Measurements from ENCODE around the gene LHB.
"Not testable (repeated sequence)": the region's sequence is repeated elsewhere in the genome, so short reads cannot be mapped to it uniquely, and the experiment has no call there.

The LHB gene

DNA sequence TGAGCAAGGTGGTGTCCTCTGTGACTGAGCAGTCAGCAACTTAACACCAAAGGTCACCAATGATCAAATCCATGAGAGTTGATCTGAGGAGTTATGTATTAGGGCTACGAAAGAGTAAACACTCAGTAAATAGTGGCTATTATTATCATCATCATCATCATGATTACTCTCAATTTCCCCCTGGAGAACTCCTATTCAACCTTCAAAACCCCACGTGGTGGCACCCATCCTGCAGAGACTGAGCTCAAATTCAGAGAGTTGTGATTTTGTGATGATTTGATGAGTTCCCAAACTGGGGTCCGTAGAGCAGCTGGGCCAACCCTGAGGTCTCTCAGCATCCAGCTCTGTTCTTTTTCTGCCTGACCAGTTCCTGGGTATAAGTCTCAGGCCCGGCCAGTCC, 32.9 kb upstream of the LHB start:
- not testable (repeated sequence) for H2BK12ac ChIP-seq (ENCODE audit: low read length); H3K27ac ChIP-seq (ENCODE audit: low read depth, low read length); H3K79me2 ChIP-seq (ENCODE audit: control insufficient read depth, insufficient read depth, low read length, poor library complexity); H3K14ac ChIP-seq (ENCODE audit: low read length); H3K79me1 ChIP-seq (ENCODE audit: low read length); H3K23ac ChIP-seq (ENCODE audit: low read length); H2BK120ac ChIP-seq (ENCODE audit: insufficient read depth, low read length, poor library complexity); H2AK5ac ChIP-seq (ENCODE audit: low read length); DNase-seq; H3K4me3 ChIP-seq (ENCODE audit: low read depth, low read length); H3K4ac ChIP-seq (ENCODE audit: low read depth, low read length); H3K27me3 ChIP-seq (ENCODE audit: insufficient read depth, low read length); H4K8ac ChIP-seq (ENCODE audit: low read depth, low read length); H3K4me1 ChIP-seq (ENCODE audit: control insufficient read depth in 1 of 2, insufficient read depth in 2 of 2, low read length in 2 of 2); H3K18ac ChIP-seq (ENCODE audit: low read length); H3K36me3 ChIP-seq (ENCODE audit: control insufficient read depth in 1 of 2, insufficient read depth in 2 of 2, low read length in 2 of 2); H3K9me3 ChIP-seq (ENCODE audit: insufficient read depth, low read depth, low read length); H4K91ac ChIP-seq (ENCODE audit: low read depth, low read length); H2AFZ ChIP-seq (ENCODE audit: insufficient read depth, low read length, poor library complexity); H4K12ac ChIP-seq (ENCODE audit: low read depth, low read length); H3K4me2 ChIP-seq (ENCODE audit: low read length); H2BK5ac ChIP-seq (ENCODE audit: low read depth, low read length, poor library complexity); H3K9ac ChIP-seq (ENCODE audit: low read length)
- WGBS (ENCODE audit: extremely low coverage, insufficient coverage, insufficient read length): no CpG with 5 or more reads among the region's 4 CpGs

DNA sequence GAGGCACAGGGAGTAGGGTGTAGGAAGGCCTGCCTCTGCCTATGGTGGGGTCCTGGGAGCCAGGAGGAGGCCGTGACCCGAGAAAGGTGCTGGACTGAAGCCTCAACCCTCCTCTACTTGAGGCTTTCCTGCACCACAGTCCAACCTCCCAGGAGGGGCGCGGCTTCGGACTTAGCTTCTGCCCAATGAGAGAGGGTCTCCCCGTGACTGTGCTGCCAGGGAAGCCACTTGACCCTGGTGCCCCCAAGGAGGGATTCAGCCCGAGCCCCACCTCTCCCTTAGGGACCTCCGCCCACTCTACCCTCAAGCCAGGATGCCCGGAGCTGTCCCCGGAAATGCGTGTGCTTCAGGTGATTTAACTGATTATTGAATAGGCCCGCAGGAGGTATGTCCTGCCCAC, 32.1 kb upstream of the LHB start, which contains the start of gene CGB8:
Gene CGB8, minus strand, starts transcription at position 101 of the 400 bp plus-strand sequence. CDS start 372 bp downstream, outside the sequence.
- not testable (repeated sequence) for DNase-seq; H2AFZ ChIP-seq (ENCODE audit: insufficient read depth, low read length, poor library complexity); H3K4me3 ChIP-seq (ENCODE audit: low read depth, low read length); H2BK120ac ChIP-seq (ENCODE audit: insufficient read depth, low read length, poor library complexity); H3K9me3 ChIP-seq (ENCODE audit: insufficient read depth, low read depth, low read length); H3K14ac ChIP-seq (ENCODE audit: low read length); H3K4ac ChIP-seq (ENCODE audit: low read depth, low read length); H2AK5ac ChIP-seq (ENCODE audit: low read length); H3K27ac ChIP-seq (ENCODE audit: low read depth, low read length); H3K4me2 ChIP-seq (ENCODE audit: low read length); H3K23ac ChIP-seq (ENCODE audit: low read length); H3K79me1 ChIP-seq (ENCODE audit: low read length); H3K18ac ChIP-seq (ENCODE audit: low read length); H4K8ac ChIP-seq (ENCODE audit: low read depth, low read length); H3K79me2 ChIP-seq (ENCODE audit: control insufficient read depth, insufficient read depth, low read length, poor library complexity); H3K4me1 ChIP-seq (ENCODE audit: control insufficient read depth in 1 of 2, insufficient read depth in 2 of 2, low read length in 2 of 2); H2BK5ac ChIP-seq (ENCODE audit: low read depth, low read length, poor library complexity); H3K36me3 ChIP-seq (ENCODE audit: control insufficient read depth in 1 of 2, insufficient read depth in 2 of 2, low read length in 2 of 2); H3K9ac ChIP-seq (ENCODE audit: low read length); H3K27me3 ChIP-seq (ENCODE audit: insufficient read depth, low read length); H4K12ac ChIP-seq (ENCODE audit: low read depth, low read length); H2BK12ac ChIP-seq (ENCODE audit: low read length)
- no CpG with 5 or more reads among the region's 12 CpGs for WGBS (ENCODE audit: extremely low coverage, insufficient coverage, insufficient read length)
- peak within 1 kb of the TSS; percentile 43 for H4K91ac ChIP-seq (ENCODE audit: low read depth, low read length)

- not testable (repeated sequence) for H3K36me3 ChIP-seq (ENCODE audit: control insufficient read depth in 1 of 2, insufficient read depth in 2 of 2, low read length in 2 of 2); H2AFZ ChIP-seq (ENCODE audit: insufficient read depth, low read length, poor library complexity); H3K79me1 ChIP-seq (ENCODE audit: low read length); H3K9me3 ChIP-seq (ENCODE audit: insufficient read depth, low read depth, low read length); H4K8ac ChIP-seq (ENCODE audit: low read depth, low read length); H2AK5ac ChIP-seq (ENCODE audit: low read length); H3K79me2 ChIP-seq (ENCODE audit: control insufficient read depth, insufficient read depth, low read length, poor library complexity); DNase-seq; H3K4me1 ChIP-seq (ENCODE audit: control insufficient read depth in 1 of 2, insufficient read depth in 2 of 2, low read length in 2 of 2); H3K4me3 ChIP-seq (ENCODE audit: low read depth, low read length); H3K4me2 ChIP-seq (ENCODE audit: low read length); H2BK5ac ChIP-seq (ENCODE audit: low read depth, low read length, poor library complexity); H4K12ac ChIP-seq (ENCODE audit: low read depth, low read length); H3K27me3 ChIP-seq (ENCODE audit: insufficient read depth, low read length); H2BK120ac ChIP-seq (ENCODE audit: insufficient read depth, low read length, poor library complexity); H3K9ac ChIP-seq (ENCODE audit: low read length); H3K4ac ChIP-seq (ENCODE audit: low read depth, low read length); H3K27ac ChIP-seq (ENCODE audit: low read depth, low read length); H3K23ac ChIP-seq (ENCODE audit: low read length); H3K14ac ChIP-seq (ENCODE audit: low read length); H3K18ac ChIP-seq (ENCODE audit: low read length); H2BK12ac ChIP-seq (ENCODE audit: low read length); H4K91ac ChIP-seq (ENCODE audit: low read depth, low read length)
- no CpG with 5 or more reads among the region's 15 CpGs for WGBS (ENCODE audit: extremely low coverage, insufficient coverage, insufficient read length)
Measured at GRCh38 chr19:49043548-49043947, 26.7 kb upstream of the LHB start, which contains the start of gene CGB5. CGB5 (plus strand) TSS chr19:49043848; CDS start chr19:49044210, 362 bp downstream.

DNA sequence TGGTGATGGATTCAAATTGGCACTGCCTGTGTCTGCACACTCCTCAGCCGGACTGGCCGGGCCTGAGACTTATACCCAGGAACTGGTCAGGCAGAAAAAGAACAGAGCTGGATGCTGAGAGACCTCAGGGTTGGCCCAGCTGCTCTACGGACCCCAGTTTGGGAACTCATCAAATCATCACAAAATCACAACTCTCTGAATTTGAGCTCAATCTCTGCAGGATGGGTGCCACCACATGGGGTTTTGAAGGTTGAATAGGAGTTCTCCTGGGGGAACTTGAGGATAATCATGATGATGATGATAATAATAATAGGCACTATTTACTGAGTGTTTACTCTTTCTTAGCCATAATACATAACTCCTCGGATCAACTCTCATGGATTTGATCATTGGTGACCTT, 25.8 kb upstream of the LHB start:
- not testable (repeated sequence) for H3K4ac ChIP-seq (ENCODE audit: low read depth, low read length); H2AFZ ChIP-seq (ENCODE audit: insufficient read depth, low read length, poor library complexity); H3K27ac ChIP-seq (ENCODE audit: low read depth, low read length); H3K4me2 ChIP-seq (ENCODE audit: low read length); H3K4me1 ChIP-seq (ENCODE audit: control insufficient read depth in 1 of 2, insufficient read depth in 2 of 2, low read length in 2 of 2); H2AK5ac ChIP-seq (ENCODE audit: low read length); H3K4me3 ChIP-seq (ENCODE audit: low read depth, low read length); H3K14ac ChIP-seq (ENCODE audit: low read length); H3K9ac ChIP-seq (ENCODE audit: low read length); H3K79me1 ChIP-seq (ENCODE audit: low read length); H3K18ac ChIP-seq (ENCODE audit: low read length); H3K79me2 ChIP-seq (ENCODE audit: control insufficient read depth, insufficient read depth, low read length, poor library complexity); H3K36me3 ChIP-seq (ENCODE audit: control insufficient read depth in 1 of 2, insufficient read depth in 2 of 2, low read length in 2 of 2); H4K12ac ChIP-seq (ENCODE audit: low read depth, low read length); H2BK12ac ChIP-seq (ENCODE audit: low read length); DNase-seq; H3K23ac ChIP-seq (ENCODE audit: low read length); H3K27me3 ChIP-seq (ENCODE audit: insufficient read depth, low read length); H2BK120ac ChIP-seq (ENCODE audit: insufficient read depth, low read length, poor library complexity); H4K8ac ChIP-seq (ENCODE audit: low read depth, low read length); H4K91ac ChIP-seq (ENCODE audit: low read depth, low read length); H2BK5ac ChIP-seq (ENCODE audit: low read depth, low read length, poor library complexity); H3K9me3 ChIP-seq (ENCODE audit: insufficient read depth, low read depth, low read length)
- WGBS (ENCODE audit: extremely low coverage, insufficient coverage, insufficient read length): no CpG with 5 or more reads among the region's 4 CpGs

All from trophoblast cell (in vitro differentiated cells and primary cell).